Measurements from ENCODE around the gene CELSR3. TPM values are rescaled to one million over a fixed set of nuclear protein-coding genes. Genes with fewer than 3 reads are reported as not detected.

The CELSR3 gene
- total RNA-seq, 1 experiment from 2014 or later: 3.8 TPM

DNA sequence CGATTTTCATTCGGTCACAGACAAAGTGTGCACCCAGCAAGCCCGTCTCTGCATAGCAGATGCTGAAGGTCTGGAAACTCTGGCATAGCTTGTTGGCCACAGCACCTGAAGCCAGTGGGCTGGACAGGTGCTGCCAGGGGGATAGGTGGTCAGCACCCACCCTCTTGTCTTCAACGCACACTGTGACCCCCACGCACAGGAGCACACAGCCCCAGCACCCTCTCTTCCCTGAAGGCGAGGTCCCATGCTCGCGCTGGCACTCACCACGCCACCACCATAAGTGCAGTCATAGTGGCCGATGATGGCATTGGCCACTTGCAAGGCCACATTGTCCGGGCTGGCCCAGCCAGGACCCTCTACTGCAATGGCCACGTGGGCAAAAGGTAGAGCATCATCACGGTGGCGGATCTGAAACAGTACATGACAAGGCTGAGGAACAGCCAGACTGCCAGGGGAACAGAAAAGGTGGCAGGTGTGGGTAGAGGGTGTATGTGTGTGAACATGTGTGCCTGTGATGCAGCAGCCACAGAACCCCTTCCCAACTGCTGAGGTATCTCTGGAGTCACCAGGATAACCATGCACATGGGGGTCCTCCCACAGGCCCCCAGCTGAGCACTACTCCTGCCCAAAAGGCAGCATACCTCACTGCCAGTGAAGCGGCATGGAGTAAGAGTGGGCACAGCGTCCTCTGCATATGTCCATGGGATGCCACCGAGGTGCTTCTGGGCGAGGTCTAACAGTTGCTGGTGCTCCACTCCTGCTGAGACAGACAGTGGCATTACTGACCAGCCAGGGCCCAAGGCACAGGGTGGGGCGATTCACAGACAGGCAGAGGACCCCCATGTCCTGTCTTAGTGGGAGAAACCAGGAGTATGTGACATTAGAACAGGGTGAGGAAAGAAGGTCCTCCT lies 61.7 kb downstream of the CELSR3 start:
- DNase-seq: no peak
- Histone ChIP-seq H3K27me3 (ENCODE audit: low read length) (no peaks in the 10 kb centered on the region), H3K4me2 (ENCODE audit: low read depth, low read length, poor library complexity, severe bottlenecking) (no peak overlapping the region), H2AFZ (ENCODE audit: low read length) (no peak overlapping the region), H3K9ac (ENCODE audit: low read length) (no peak overlapping the region), H3K4me3 (ENCODE audit: low read length) (no peak overlapping the region), H3K9me2 (replicated peaks; ENCODE audit: insufficient read depth, low read length) (no peaks in the 10 kb centered on the region), H3K36me3 (ENCODE audit: insufficient read depth, low read length) (peaks cover 19% of the 10 kb centered on the region), H4K20me1 (ENCODE audit: insufficient read depth, low read depth, low read length) (no peaks in the 10 kb centered on the region), H3K79me2 (ENCODE audit: low read length) (no peaks in the 10 kb centered on the region), H3K27ac (ENCODE audit: low read length) (no peak overlapping the region), H3K9me3 (ENCODE audit: low read length) (no peaks in the 10 kb centered on the region), H3K4me1 (ENCODE audit: low read length) (no peaks in the 10 kb centered on the region)

DNA sequence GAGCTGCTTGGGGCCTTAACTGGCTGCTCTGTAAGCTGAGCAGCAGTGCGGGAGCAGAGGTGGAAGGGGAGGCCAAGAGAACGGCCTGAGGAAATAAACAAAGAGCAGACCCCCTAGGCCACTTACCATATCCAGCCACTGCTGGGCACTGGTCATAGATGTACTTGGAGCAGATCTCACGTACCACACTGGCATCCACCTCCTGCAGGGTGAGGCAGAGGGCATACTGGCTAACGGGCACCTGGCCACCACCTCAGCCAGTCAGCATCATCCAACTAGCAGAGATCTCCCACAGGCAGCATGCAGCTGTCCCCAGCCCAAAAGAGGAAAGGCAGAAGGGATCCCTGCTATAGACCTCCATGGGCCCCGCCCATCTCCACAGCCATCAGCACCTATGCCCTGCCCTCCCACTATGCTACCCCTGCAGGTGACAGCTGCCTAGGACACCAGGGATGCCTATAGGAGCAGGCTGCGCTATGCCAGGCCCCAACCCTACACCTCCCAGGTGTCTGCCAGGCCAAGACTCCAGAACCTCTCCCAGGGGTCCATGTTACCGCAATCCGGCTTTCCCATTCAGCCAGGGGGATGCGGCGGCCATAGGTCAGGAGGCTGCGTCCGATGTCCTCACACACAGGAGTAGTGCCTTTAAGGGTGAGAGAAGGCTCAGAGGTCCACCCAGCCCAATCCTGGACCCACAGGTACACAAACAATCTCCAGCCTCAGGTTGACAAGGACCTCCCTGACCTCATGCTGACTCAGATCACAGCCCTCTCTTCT lies 63.0 kb downstream of the CELSR3 start:
- no peaks in the 10 kb centered on the region for H3K9me2 ChIP-seq (replicated peaks; ENCODE audit: insufficient read depth, low read length)
- no peaks in the 10 kb centered on the region for H3K9me3 ChIP-seq (ENCODE audit: low read length)
- H3K4me3 ChIP-seq (ENCODE audit: low read length): no peak overlapping the region
- no peaks in the 10 kb centered on the region for H3K4me1 ChIP-seq (ENCODE audit: low read length)
- H4K20me1 ChIP-seq (ENCODE audit: insufficient read depth, low read depth, low read length): no peaks in the 10 kb centered on the region
- H3K79me2 ChIP-seq (ENCODE audit: low read length): no peaks in the 10 kb centered on the region
- no peak overlapping the region for H3K27ac ChIP-seq (ENCODE audit: low read length)
- no peak overlapping the region for H3K9ac ChIP-seq (ENCODE audit: low read length)
- no peak overlapping the region for H2AFZ ChIP-seq (ENCODE audit: low read length)
- no peak for DNase-seq
- peaks cover 10% of the 10 kb centered on the region for H3K36me3 ChIP-seq (ENCODE audit: insufficient read depth, low read length)
- H3K27me3 ChIP-seq (ENCODE audit: low read length): no peaks in the 10 kb centered on the region
- H3K4me2 ChIP-seq (ENCODE audit: low read depth, low read length, poor library complexity, severe bottlenecking): no peak overlapping the region

DNA sequence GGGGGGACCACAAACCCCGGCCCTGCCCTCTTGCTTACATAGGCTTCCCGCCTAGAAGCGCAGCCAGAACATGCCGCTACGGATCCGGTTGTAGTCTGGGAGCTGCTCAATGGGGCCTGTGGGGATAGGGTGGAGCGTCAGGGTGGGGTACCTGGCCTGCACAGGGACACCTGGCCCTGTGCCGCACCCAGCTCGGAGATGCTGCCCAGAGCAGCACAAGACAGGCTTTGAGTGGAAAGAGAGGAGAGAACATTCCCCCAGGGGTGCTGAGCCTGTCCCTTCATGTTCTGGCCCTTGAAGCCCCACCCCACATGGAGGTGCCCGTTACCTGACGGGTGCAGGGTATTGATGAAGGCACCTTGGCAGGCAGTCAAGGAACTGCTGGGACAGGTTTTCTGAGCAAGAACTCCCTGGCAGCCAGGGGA lies 63.6 kb downstream of the CELSR3 start:
- Histone ChIP-seq H3K4me3 (ENCODE audit: low read length) (no peak overlapping the region), H3K27me3 (ENCODE audit: low read length) (no peaks in the 10 kb centered on the region), H3K79me2 (ENCODE audit: low read length) (no peaks in the 10 kb centered on the region), H4K20me1 (ENCODE audit: insufficient read depth, low read depth, low read length) (no peaks in the 10 kb centered on the region), H3K9ac (ENCODE audit: low read length) (no peak overlapping the region), H3K9me2 (replicated peaks; ENCODE audit: insufficient read depth, low read length) (no peaks in the 10 kb centered on the region), H3K4me1 (ENCODE audit: low read length) (no peaks in the 10 kb centered on the region), H2AFZ (ENCODE audit: low read length) (no peak overlapping the region), H3K36me3 (ENCODE audit: insufficient read depth, low read length) (peaks cover 8% of the 10 kb centered on the region), H3K27ac (ENCODE audit: low read length) (no peak overlapping the region), H3K4me2 (ENCODE audit: low read depth, low read length, poor library complexity, severe bottlenecking) (no peak overlapping the region), H3K9me3 (ENCODE audit: low read length) (no peaks in the 10 kb centered on the region)
- DNase-seq: no peak

DNA sequence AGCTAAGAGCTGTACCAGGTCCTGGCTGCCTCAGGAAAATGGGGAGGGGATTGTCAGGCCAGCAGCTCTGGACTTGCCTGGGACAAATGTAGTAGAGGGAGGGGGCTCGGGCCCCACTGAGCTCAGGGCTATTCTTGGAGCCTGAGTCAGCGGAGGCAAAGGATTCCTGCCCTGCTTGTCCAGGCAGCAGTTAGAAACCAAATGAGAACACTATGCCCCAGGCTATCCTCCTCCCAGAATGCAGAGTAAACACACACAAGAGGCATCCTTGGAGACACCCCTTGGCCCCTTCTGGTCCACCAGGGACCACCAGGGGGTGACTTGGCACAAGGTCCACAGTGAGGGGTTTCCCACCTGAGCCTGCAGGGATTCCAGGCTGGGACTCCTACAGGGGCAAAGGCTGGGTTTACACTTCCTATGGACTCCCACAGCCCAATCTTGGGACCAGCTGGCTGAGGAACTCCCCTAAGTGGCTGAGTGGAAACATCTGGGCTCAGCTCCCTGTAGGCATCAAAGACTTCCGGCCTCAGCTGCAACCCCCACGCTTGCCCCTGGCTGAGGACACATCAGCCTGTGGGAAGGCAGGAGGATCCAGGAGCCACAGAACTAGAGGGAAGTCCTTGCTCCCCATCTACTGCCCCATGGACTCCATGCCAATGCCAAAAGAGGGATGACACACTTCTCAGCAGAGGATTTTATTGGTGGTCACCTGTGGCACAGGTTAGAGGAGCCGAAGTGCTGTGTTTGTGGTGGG lies 64.2 kb downstream of the CELSR3 start:
- Histone ChIP-seq H3K9me2 (replicated peaks; ENCODE audit: insufficient read depth, low read length) (no peaks in the 10 kb centered on the region), H3K9me3 (ENCODE audit: low read length) (no peaks in the 10 kb centered on the region), H3K27ac (ENCODE audit: low read length) (no peak overlapping the region), H2AFZ (ENCODE audit: low read length) (no peak overlapping the region), H3K4me1 (ENCODE audit: low read length) (no peaks in the 10 kb centered on the region), H3K4me3 (ENCODE audit: low read length) (no peak overlapping the region), H3K27me3 (ENCODE audit: low read length) (no peaks in the 10 kb centered on the region), H3K4me2 (ENCODE audit: low read depth, low read length, poor library complexity, severe bottlenecking) (no peak overlapping the region), H3K79me2 (ENCODE audit: low read length) (no peaks in the 10 kb centered on the region), H3K9ac (ENCODE audit: low read length) (no peak overlapping the region), H4K20me1 (ENCODE audit: insufficient read depth, low read depth, low read length) (no peaks in the 10 kb centered on the region), H3K36me3 (ENCODE audit: insufficient read depth, low read length) (peaks cover 4% of the 10 kb centered on the region; the same call in 1 of the 2 replicates)
- DNase-seq: no peak

DNA sequence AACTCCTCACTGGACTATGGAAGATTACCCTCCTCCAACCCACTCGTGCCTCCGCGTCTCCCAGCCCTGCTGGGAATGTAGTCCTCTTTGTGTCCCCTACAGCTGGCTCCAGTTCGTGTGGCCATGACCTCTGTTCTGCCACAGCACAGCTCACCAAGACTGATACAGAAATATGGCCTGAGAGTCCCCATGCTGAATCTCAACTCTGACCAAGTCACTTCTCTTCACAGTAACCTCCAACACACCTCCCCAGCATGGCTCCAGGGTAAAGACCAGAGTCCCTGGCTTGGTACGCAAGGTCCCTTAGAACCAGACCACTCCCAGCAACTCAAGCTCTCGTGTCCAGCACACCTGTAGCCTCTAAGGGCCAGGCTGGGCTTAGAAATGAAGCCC lies 65.3 kb downstream of the CELSR3 start:
- Histone ChIP-seq H3K4me2 (ENCODE audit: low read depth, low read length, poor library complexity, severe bottlenecking) (no peak overlapping the region), H3K4me1 (ENCODE audit: low read length) (no peaks in the 10 kb centered on the region), H2AFZ (ENCODE audit: low read length) (no peak overlapping the region), H3K4me3 (ENCODE audit: low read length) (no peak overlapping the region), H3K9me3 (ENCODE audit: low read length) (no peaks in the 10 kb centered on the region), H3K27ac (ENCODE audit: low read length) (no peak overlapping the region), H3K27me3 (ENCODE audit: low read length) (no peaks in the 10 kb centered on the region), H3K9me2 (replicated peaks; ENCODE audit: insufficient read depth, low read length) (no peaks in the 10 kb centered on the region), H4K20me1 (ENCODE audit: insufficient read depth, low read depth, low read length) (no peaks in the 10 kb centered on the region), H3K79me2 (ENCODE audit: low read length) (no peaks in the 10 kb centered on the region), H3K36me3 (ENCODE audit: insufficient read depth, low read length) (peaks cover 4% of the 10 kb centered on the region; the same call in 1 of the 2 replicates), H3K9ac (ENCODE audit: low read length) (no peak overlapping the region)
- no peak for DNase-seq

DNA sequence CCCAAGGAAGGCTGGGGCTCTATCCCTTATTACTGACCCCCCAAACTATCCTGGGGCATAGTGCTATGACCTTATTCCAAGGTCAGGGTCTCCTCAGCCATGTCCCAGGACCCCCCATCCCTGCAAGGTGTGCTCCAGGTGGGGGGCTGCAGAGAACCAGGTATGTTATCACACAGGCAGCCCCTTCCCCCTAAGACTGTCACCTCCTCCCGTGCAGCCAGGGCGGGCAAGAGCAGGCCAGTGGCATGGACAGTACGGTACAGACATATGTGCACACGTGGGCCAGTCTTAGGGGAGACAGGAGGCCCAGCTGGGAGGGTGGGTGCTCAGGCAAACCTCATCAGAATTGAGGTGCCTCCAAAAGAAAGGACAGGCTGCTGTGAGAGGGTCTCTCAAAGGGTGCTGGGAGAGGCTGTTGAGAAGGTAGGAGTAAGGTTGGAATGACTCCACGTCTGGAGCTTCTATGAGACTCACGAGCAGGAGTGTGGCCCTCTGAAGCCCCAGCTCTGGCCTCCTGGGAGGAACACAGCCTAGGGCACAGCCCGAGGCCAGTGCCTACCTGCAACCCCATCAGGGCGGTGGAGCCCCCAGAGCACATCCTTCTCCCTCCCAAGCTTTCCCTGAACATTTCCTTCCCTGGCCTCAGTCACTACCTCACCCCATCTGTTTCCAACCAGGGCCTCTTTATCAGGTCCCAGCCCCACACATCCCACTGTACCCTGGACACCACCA lies 65.8 kb downstream of the CELSR3 start:
- no peaks in the 10 kb centered on the region for H3K9me2 ChIP-seq (replicated peaks; ENCODE audit: insufficient read depth, low read length)
- DNase-seq: no peak
- H3K27me3 ChIP-seq (ENCODE audit: low read length): no peaks in the 10 kb centered on the region
- no peak overlapping the region for H2AFZ ChIP-seq (ENCODE audit: low read length)
- no peak overlapping the region for H3K27ac ChIP-seq (ENCODE audit: low read length)
- no peaks in the 10 kb centered on the region for H3K4me1 ChIP-seq (ENCODE audit: low read length)
- H3K9me3 ChIP-seq (ENCODE audit: low read length): no peaks in the 10 kb centered on the region
- H3K9ac ChIP-seq (ENCODE audit: low read length): no peak overlapping the region
- no peak overlapping the region for H3K4me2 ChIP-seq (ENCODE audit: low read depth, low read length, poor library complexity, severe bottlenecking)
- no peaks in the 10 kb centered on the region for H4K20me1 ChIP-seq (ENCODE audit: insufficient read depth, low read depth, low read length)
- H3K4me3 ChIP-seq (ENCODE audit: low read length): no peak overlapping the region
- H3K79me2 ChIP-seq (ENCODE audit: low read length): no peaks in the 10 kb centered on the region
- peaks cover 4% of the 10 kb centered on the region; the same call in 1 of the 2 replicates for H3K36me3 ChIP-seq (ENCODE audit: insufficient read depth, low read length)

DNA sequence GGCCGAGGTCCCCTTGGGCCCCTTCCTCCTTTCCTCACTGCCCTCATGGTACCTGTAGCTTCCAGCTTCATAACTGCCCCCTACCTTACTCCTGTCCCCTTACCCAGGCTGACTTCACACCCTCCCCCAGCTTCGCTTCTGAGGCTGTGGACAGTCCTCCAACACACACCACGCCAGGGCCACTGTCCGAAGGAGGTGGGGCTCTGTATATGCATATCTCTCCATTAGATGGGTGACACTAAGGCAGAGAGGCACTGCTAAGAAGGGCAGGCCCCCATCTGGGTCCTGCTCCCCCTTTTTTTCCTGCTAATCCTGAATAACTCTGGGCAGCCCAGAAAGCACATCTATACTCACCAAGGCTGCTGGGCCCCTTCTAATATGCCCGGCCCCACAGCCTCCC lies 66.5 kb downstream of the CELSR3 start:
- H3K36me3 ChIP-seq (ENCODE audit: insufficient read depth, low read length): no peaks in the 10 kb centered on the region
- H3K4me2 ChIP-seq (ENCODE audit: low read depth, low read length, poor library complexity, severe bottlenecking): no peak overlapping the region
- DNase-seq: no peak
- no peak overlapping the region for H2AFZ ChIP-seq (ENCODE audit: low read length)
- no peaks in the 10 kb centered on the region for H3K9me2 ChIP-seq (replicated peaks; ENCODE audit: insufficient read depth, low read length)
- H3K27me3 ChIP-seq (ENCODE audit: low read length): no peaks in the 10 kb centered on the region
- no peak overlapping the region for H3K9ac ChIP-seq (ENCODE audit: low read length)
- H3K9me3 ChIP-seq (ENCODE audit: low read length): no peaks in the 10 kb centered on the region
- no peak overlapping the region for H3K4me3 ChIP-seq (ENCODE audit: low read length)
- H3K27ac ChIP-seq (ENCODE audit: low read length): no peak overlapping the region
- no peaks in the 10 kb centered on the region for H4K20me1 ChIP-seq (ENCODE audit: insufficient read depth, low read depth, low read length)
- H3K4me1 ChIP-seq (ENCODE audit: low read length): no peaks in the 10 kb centered on the region
- no peaks in the 10 kb centered on the region for H3K79me2 ChIP-seq (ENCODE audit: low read length)
